Measurements from ENCODE around the gene OSBPL8.

Gene OSBPL8

DNA sequence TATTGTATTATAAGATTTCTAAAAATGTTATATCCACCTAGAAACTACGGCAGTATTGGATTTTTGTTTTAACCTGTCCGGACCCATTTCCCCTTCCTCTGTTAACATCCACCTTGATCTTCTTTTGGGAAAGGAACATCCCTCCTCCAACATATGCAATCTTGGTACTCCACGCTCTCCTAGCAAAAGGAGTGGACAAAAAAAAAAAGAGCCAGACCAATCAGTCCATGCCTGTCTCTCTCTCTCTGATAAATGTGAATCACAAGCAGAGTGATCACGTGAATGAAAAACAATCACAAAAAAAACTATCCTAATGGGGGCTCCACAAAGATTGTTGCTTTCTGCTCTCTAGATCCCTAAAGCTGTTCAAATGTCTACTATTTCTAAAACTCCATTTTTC lies 27.1 kb downstream of the OSBPL8 start:
- TF ChIP-seq, protein P1, sequence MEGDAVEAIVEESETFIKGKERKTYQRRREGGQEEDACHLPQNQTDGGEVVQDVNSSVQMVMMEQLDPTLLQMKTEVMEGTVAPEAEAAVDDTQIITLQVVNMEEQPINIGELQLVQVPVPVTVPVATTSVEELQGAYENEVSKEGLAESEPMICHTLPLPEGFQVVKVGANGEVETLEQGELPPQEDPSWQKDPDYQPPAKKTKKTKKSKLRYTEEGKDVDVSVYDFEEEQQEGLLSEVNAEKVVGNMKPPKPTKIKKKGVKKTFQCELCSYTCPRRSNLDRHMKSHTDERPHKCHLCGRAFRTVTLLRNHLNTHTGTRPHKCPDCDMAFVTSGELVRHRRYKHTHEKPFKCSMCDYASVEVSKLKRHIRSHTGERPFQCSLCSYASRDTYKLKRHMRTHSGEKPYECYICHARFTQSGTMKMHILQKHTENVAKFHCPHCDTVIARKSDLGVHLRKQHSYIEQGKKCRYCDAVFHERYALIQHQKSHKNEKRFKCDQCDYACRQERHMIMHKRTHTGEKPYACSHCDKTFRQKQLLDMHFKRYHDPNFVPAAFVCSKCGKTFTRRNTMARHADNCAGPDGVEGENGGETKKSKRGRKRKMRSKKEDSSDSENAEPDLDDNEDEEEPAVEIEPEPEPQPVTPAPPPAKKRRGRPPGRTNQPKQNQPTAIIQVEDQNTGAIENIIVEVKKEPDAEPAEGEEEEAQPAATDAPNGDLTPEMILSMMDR (IDR thresholded peaks at IDR 0.05; ENCODE audit: low read depth, low read length, missing control alignments): no peak
- no peak for DNase-seq (ENCODE audit: low read depth)
- no peak overlapping the region for H3K4me3 ChIP-seq (ENCODE audit: low read depth, low read length)

DNA sequence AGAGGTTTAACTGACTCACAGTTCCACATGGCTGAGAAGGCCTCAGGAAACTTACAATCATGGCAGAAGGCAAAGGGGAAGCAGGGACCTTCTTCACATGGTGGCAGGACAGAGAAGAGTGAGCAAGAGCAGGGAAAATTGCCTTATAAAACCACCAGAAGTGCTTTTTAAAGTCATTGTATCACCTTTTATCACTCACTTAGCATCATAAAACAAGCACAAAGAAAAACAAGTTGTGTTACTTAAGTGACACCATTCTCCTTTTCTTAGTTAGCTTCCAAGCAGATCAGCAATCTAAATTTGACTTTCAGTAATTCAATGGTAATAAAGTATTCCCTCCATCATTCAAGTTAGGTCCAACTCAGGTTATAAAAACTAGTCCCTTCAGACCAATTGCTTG lies 28.5 kb downstream of the OSBPL8 start:
- no peak for DNase-seq (ENCODE audit: low read depth)
- no peak overlapping the region for H3K4me3 ChIP-seq (ENCODE audit: low read depth, low read length)
- TF ChIP-seq, protein P1 (IDR thresholded peaks at IDR 0.05; ENCODE audit: low read depth, low read length, missing control alignments): no peak

DNA sequence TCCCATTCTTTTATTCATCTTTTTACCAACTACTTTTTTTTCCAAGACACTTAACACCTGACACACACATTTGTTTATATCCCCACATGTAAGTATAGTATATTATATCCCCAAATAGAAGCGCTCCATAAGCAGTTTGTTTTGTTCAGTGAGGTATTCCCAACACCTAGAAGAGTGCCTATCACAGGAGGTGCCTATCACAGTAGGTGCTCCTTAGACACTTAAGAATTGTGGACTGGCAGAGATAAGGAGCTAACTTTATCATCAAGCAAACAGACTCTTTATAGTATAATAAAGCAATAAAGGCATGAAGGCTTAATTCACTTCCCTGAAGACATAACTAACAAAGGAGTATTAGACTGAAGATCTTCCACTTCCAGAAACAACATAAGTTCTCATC lies 29.1 kb downstream of the OSBPL8 start:
- H3K4me3 ChIP-seq (ENCODE audit: low read depth, low read length): no peak overlapping the region
- TF ChIP-seq, protein P1 (IDR thresholded peaks at IDR 0.05; ENCODE audit: low read depth, low read length, missing control alignments): no peak
- DNase-seq (ENCODE audit: low read depth): no peak

DNA sequence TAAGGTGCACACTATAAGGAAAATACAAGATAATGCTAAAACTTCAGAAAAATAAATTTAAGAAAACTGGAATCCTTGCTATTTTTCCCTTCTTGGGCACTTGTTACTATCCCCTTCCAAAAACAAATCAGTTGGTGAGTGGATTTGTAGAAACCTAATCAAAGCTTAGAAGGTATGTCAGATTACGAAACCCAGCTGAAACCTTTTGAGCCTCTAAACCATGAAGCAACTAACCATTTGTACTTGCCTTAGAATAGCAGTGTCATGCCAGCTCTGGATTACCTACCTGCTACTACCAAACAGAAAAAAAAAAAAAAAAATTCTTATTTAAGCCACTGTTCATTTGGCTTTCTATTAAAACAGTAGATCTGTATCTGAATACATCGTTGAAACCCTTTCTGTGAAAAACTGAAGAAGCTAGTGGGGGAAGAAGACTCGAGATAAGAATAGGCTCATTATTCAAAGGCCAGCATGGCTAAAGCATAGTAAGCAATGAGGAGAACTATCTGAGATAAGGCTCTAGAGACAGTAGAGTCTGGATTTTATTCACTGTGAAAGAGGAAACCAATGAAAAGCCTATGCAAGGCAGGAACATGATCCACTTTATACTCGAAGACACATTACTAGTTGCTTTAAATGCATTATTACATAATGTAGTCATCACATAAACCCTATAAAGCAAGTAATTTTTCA lies 30.2 kb downstream of the OSBPL8 start:
- TF ChIP-seq, protein P1 (IDR thresholded peaks at IDR 0.05; ENCODE audit: low read depth, low read length, missing control alignments): no peak
- DNase-seq (ENCODE audit: low read depth): no peak
- no peak overlapping the region for H3K4me3 ChIP-seq (ENCODE audit: low read depth, low read length)

DNA sequence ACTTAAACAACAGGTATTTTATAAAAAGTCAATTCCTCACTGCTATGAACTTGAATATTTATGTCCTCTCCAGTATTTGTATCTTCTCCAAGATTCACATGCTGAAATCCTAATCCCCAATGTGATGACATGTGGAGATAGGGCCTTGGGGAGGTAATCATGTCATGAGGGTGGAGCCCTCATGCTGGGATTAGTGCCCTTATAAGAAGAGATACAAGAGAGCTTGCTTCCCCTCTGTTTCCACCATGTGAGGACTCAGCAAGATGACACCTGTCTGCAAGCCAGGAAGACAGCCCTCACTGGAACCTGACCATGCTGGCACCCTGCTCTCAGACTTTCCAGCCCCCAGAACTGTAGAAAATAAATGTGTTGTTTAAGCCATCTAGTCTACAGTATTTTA lies 36.2 kb downstream of the OSBPL8 start:
- H3K4me3 ChIP-seq (ENCODE audit: low read depth, low read length): no peak overlapping the region
- TF ChIP-seq, protein P1 (IDR thresholded peaks at IDR 0.05; ENCODE audit: low read depth, low read length, missing control alignments): no peak
- DNase-seq (ENCODE audit: low read depth): no peak

DNA sequence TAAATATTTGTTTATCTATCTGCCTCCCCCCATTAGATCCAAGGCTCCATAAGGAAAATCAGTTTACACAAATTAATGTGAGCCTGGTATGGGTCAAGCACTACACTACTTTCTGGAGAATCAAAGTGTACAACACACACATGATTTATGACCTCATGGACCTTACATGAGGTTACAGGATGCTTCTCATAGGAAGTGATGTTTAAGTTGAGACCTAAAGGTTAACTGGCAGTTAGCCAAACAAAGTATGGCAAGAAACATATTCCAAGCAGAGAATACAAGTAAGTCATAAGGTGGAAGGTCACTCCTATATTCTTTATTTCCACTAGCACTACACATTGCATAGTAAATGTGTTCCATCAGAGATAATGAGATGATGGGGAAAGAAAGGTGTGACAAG lies 39.2 kb downstream of the OSBPL8 start:
- no peak overlapping the region for H3K4me3 ChIP-seq (ENCODE audit: low read depth, low read length)
- TF ChIP-seq, protein P1 (IDR thresholded peaks at IDR 0.05; ENCODE audit: low read depth, low read length, missing control alignments): no peak
- DNase-seq (ENCODE audit: low read depth): no peak

DNA sequence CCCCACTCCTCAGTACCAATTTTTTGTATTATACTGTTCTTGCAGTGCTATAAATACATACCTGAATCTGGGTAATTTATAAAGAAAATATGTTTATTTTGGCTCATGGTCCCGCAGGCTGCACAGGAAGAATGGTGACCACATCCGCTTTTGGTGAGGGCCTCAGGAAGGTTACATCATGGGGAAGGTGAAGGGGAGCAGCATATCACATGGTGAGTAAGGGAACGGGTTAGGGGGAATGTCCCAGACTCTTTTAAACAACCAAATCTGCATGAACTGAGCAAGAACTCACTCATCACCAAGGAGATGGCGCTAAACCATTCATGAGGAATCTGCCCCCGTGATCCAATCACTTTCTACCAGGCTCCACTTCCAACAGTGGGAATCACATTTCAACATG lies 40.0 kb downstream of the OSBPL8 start:
- DNase-seq (ENCODE audit: low read depth): no peak
- TF ChIP-seq, protein P1 (IDR thresholded peaks at IDR 0.05; ENCODE audit: low read depth, low read length, missing control alignments): no peak
- H3K4me3 ChIP-seq (ENCODE audit: low read depth, low read length): no peak overlapping the region

Measured in GM12864 (cell line).